Dedifferentiated amniotic fluid mesenchymal stem cell (primary cell): Measurements from ENCODE around the gene RET.

ENCODE experiments used
- DNase-seq: peaks from one replicate; pipeline ENCODE4 v3.0.0-alpha.2; 2016; ENCODE audit errors: extremely low spot score

Gene RET

GRCh38 chr10:43170491-43170890, 93.6 kb downstream of the RET start:
- DNase-seq = no peak

GRCh38 chr10:43172645-43173044, 95.8 kb downstream of the RET start:
- no peak for DNase-seq

- DNase-seq = no peak
These were observed 96.3 kb downstream of the RET start for GRCh38 chr10:43173120-43173519.

- DNase-seq = no peak
These were observed 98.1 kb downstream of the RET start for GRCh38 chr10:43174969-43175368.

GRCh38 chr10:43176271-43176670, 99.4 kb downstream of the RET start:
- DNase-seq = no peak

- DNase-seq = no peak
These were observed 100.7 kb downstream of the RET start for GRCh38 chr10:43177595-43177994.
